HL-60 (cell line): Measurements from ENCODE around the gene RHOT2.

ENCODE experiments used
- POLR2AphosphoS5 ChIP-seq: IDR thresholded peaks from 2 replicates; pipeline ENCODE4 v1.6.1; 2012; ENCODE audit warnings: low read depth
- SPI1 ChIP-seq: IDR thresholded peaks from 2 replicates; pipeline ENCODE4 v1.6.1; 2012; ENCODE audit warnings: low read depth, mild to moderate bottlenecking, borderline replicate concordance
- TF ChIP-seq, protein P1 (sequence below): IDR thresholded peaks from one replicate; pipeline ENCODE4 v1.5.1; 2011; ENCODE audit warnings: low read length, control low read depth, inconsistent platforms; ENCODE audit not compliant: insufficient read depth
- TF ChIP-seq, protein P2 (sequence below): IDR thresholded peaks from 2 replicates; pipeline ENCODE4 v1.6.1; 2012; ENCODE audit warnings: low read depth; ENCODE audit not compliant: insufficient replicate concordance

DNA sequence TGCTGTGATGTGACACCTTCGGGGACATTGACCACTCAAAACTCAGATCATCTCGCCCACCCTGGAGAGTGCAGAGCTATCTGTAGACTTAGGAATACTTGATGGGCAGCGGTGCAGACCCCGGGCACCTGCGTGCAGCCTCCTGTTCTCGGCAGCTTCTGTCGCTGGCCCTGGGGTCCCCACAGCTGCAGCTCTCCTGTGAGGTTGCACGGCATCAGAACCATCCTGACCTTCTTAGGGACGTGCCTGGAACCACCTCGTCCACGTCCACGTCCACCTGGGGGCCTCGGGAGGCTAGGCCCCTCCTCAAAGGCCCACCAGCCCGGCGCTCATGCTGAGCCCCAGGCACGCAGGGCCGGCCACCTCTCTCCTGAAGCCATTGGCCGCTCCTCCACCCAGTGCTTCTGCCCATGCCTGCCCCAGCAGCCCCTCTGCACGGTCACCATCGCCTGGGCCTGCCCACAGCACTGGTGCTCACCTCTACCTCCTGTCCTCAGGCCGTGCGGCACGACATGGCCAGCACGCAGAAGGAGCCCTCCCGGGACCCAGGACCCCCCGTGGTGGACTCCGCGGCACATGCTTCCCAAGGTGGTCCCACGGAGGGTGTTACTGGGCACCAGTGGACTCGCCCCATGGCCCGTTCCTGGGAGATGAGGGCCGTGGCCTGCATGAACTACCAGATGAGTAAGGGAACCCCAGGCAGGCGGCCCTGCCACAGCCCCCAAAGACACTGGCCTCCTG, 39.4 kb upstream of the RHOT2 start:
- TF ChIP-seq, protein P1, sequence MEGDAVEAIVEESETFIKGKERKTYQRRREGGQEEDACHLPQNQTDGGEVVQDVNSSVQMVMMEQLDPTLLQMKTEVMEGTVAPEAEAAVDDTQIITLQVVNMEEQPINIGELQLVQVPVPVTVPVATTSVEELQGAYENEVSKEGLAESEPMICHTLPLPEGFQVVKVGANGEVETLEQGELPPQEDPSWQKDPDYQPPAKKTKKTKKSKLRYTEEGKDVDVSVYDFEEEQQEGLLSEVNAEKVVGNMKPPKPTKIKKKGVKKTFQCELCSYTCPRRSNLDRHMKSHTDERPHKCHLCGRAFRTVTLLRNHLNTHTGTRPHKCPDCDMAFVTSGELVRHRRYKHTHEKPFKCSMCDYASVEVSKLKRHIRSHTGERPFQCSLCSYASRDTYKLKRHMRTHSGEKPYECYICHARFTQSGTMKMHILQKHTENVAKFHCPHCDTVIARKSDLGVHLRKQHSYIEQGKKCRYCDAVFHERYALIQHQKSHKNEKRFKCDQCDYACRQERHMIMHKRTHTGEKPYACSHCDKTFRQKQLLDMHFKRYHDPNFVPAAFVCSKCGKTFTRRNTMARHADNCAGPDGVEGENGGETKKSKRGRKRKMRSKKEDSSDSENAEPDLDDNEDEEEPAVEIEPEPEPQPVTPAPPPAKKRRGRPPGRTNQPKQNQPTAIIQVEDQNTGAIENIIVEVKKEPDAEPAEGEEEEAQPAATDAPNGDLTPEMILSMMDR = no peak
- TF ChIP-seq, protein P2, sequence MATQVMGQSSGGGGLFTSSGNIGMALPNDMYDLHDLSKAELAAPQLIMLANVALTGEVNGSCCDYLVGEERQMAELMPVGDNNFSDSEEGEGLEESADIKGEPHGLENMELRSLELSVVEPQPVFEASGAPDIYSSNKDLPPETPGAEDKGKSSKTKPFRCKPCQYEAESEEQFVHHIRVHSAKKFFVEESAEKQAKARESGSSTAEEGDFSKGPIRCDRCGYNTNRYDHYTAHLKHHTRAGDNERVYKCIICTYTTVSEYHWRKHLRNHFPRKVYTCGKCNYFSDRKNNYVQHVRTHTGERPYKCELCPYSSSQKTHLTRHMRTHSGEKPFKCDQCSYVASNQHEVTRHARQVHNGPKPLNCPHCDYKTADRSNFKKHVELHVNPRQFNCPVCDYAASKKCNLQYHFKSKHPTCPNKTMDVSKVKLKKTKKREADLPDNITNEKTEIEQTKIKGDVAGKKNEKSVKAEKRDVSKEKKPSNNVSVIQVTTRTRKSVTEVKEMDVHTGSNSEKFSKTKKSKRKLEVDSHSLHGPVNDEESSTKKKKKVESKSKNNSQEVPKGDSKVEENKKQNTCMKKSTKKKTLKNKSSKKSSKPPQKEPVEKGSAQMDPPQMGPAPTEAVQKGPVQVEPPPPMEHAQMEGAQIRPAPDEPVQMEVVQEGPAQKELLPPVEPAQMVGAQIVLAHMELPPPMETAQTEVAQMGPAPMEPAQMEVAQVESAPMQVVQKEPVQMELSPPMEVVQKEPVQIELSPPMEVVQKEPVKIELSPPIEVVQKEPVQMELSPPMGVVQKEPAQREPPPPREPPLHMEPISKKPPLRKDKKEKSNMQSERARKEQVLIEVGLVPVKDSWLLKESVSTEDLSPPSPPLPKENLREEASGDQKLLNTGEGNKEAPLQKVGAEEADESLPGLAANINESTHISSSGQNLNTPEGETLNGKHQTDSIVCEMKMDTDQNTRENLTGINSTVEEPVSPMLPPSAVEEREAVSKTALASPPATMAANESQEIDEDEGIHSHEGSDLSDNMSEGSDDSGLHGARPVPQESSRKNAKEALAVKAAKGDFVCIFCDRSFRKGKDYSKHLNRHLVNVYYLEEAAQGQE = no peak
- no peak for TF ChIP-seq SPI1
- no peak for TF ChIP-seq POLR2AphosphoS5
